ENCODE results near the gene SLC2A1. TPM values are rescaled to one million over a fixed set of nuclear protein-coding genes. Genes with fewer than 3 reads are reported as not detected.

SLC2A1 gene
- total and polyA plus RNA-seq, 9 of the 15 experiments (the other 6 are each of a cell fraction or from before 2014, with no cell fraction given): 12.6 to 153 (median 48.0) TPM

GRCh38 chr1:42957880-42958487 is 684 bp downstream of the SLC2A1 start:
- peak overlapping the region; percentile 69; the same call in 1 of the 2 replicates for H2AFZ ChIP-seq (ENCODE audit: low read depth, low read length)
- H3K27me3 ChIP-seq (ENCODE audit: control insufficient read depth in 2 of 2, insufficient read depth in 2 of 2, low read length in 2 of 2): no peaks in the 10 kb centered on the region
- peaks cover 70 to 73% of the 10 kb centered on the region in 2 experiments for H3K4me1 ChIP-seq (replicated peaks in 1 of 2; ENCODE audit: control insufficient read depth in 2 of 2, insufficient read depth in 2 of 2, low read length in 2 of 2)
- ATAC-seq (peak; percentile 68), DNase-seq (ENCODE audit: extremely low read depth in 1 of 4, low spot score in 3 of 4) (peak; percentile 88 to 95 (median 95)), FAIRE-seq (no peak)
- peak overlapping the region; percentile 92 for H3K27ac ChIP-seq (ENCODE audit: extremely low read depth, low read depth, low read length)
- under 1% methylated on average over 42 of the region's 72 CpGs for WGBS (ENCODE audit: insufficient coverage, low coverage, missing lambda C conversion rate)
- peaks cover 40% of the 10 kb centered on the region for H4K20me1 ChIP-seq (replicated peaks; ENCODE audit: control insufficient read depth, insufficient read depth, low read length)
- CTCF ChIA-PET (ENCODE audit: low intra/inter-chr PET ratio): no interaction called here
- peaks cover 23% of the 10 kb centered on the region for H3K9me1 ChIP-seq (ENCODE audit: control insufficient read depth, insufficient read depth, low read length)
- no TSS peak for BruUV-seq (replicated peaks)
- peak overlapping the region; percentile 79 to 97 for H3K9ac ChIP-seq (ENCODE audit: insufficient read depth in 1 of 2, low read depth in 2 of 2, low read length in 2 of 2)
- POLR2A ChIA-PET: interaction anchor here (0.6 to 2.2 kb wide), 5 partner anchors 10 to 390 kb away, joined by 4 to 12 read pairs (median 4); partner anchors contain the start of genes C1orf50 and P3H1
- intact Hi-C loops (cut with micrococcal nuclease) (loop anchor here (1.0 kb wide), 1 partner anchor 22 kb away; no protein-coding TSS in a partner anchor), in situ Hi-C loops (cut with MboI) (no loop called here)
- H3K9me3 ChIP-seq (replicated peaks; ENCODE audit: control insufficient read depth, insufficient read depth, low read depth, low read length): no peaks in the 10 kb centered on the region
- H3K36me3 ChIP-seq (ENCODE audit: control insufficient read depth, insufficient read depth, low read length): peaks cover 38% of the 10 kb centered on the region
- H3K4me3 ChIP-seq: peak overlapping the region; percentile 91
- H3K79me2 ChIP-seq (ENCODE audit: control insufficient read depth, insufficient read depth, low read length): peaks cover 76% of the 10 kb centered on the region
- H3K4me2 ChIP-seq (ENCODE audit: insufficient read depth, low read length): peak overlapping the region; percentile 94
- no peak for TF ChIP-seq CC2D1A (IDR thresholded peaks at IDR 0.05)
- peak; percentile 42; the same call in 1 of the 2 replicates for TF ChIP-seq ZBTB33 (CRISPR knock-in tag; IDR thresholded peaks at IDR 0.05)
- peak; percentile 29 to 84; a peak in 2 of 4 replicates for TF ChIP-seq UBTF (IDR thresholded peaks at IDR 0.05; ENCODE audit: borderline replicate concordance in 1 of 2, low read depth in 2 of 2, low read length in 2 of 2)
- no peak for TF ChIP-seq HSF4 (CRISPR knock-in tag; IDR thresholded peaks at IDR 0.05; ENCODE audit: borderline replicate concordance)
- no peak for TF ChIP-seq NFIX (CRISPR knock-in tag; IDR thresholded peaks at IDR 0.05; ENCODE audit: low read depth)
- TF ChIP-seq MAFK (IDR thresholded peaks at IDR 0.05; ENCODE audit: low read length): no peak
- TF ChIP-seq E4F1 (CRISPR knock-in tag; IDR thresholded peaks at IDR 0.05; ENCODE audit: borderline replicate concordance): no peak; the same call in 1 of the 2 replicates
- TF ChIP-seq ZMIZ1 (IDR thresholded peaks at IDR 0.05; ENCODE audit: low read depth in 2 of 2, low read length in 2 of 2): no peak; a peak in 1 of 4 replicates
- peak; percentile 72 for TF ChIP-seq L3MBTL2 (IDR thresholded peaks at IDR 0.05)
